Pancreas (tissue), 10 donors: ENCODE results near the gene RARB. TPM values are rescaled to one million over a fixed set of nuclear protein-coding genes. Genes with fewer than 3 reads are reported as not detected.

ENCODE experiments used
- ATAC-seq, 4 donors: fragments of 200-7000 bp; cut with Tn5 transposase; one replicate each; pipeline versions ENCODE4 v1.8.0 to v1.9.1; 2020; ENCODE audit warnings: mild to moderate bottlenecking in 4 of 4, moderate library complexity in 4 of 4
- DNase-seq, 6 donors: peaks; one replicate each; pipeline ENCODE4 v3.0.0-alpha.2; 2020
- FAIRE-seq: peaks from 2 replicates; lab custom pipeline; 2012; peaks lifted over from hg19 to GRCh38; lab: Jason Lieb, UNC
- H3K27ac ChIP-seq, 4 donors: fragments of 200-600 bp; sonication (generic); 1 replicate in 3 of 4; 2 replicates in 1 of 4; pipeline versions ENCODE4 v1.5.0 to v1.8.0; 2020
- H3K27me3 ChIP-seq, 4 donors: fragments of 200-600 bp; one replicate each; pipeline ENCODE4 v1.8.0; 2021
- H3K36me3 ChIP-seq, 3 donors: fragments of 200-600 bp; sonication (generic) in 1 of 3; one replicate each; pipeline versions ENCODE4 v1.5.0 to v1.8.0; 2020 to 2021
- H3K4me1 ChIP-seq, 3 donors: fragments of 200-600 bp; one replicate each; pipeline ENCODE4 v1.8.0; 2021
- H3K4me3 ChIP-seq, 4 donors: fragments of 200-600 bp; sonication (generic) in 2 of 4; one replicate each; pipeline versions ENCODE4 v1.5.0 to v1.8.0; 2020 to 2021
- H3K9me3 ChIP-seq, 4 donors: fragments of 200-600 bp; one replicate each; pipeline ENCODE4 v1.8.0; 2021
- WGBS, 2 donors: extraction: QIAGEN DNeasy Blood & Tissue Kit; methylation state at CpG; one replicate each; pipeline ENCODE4 v1.1.7; 2013; 5-methylcytosine and 5-hydroxymethylcytosine counted together
- intact Hi-C, 3 donors: fragments of 100-400 bp; cut with DNase I; formaldehyde crosslinking; loops; one replicate each; pipeline versions ENCODE4 v1.11.1 to v1.14.2; 2022
- polyA plus RNA-seq, 2 donors: library from polyadenylated mRNA; stranded (reverse); fragments of 200-250 nt; gene quantifications; one replicate each; pipeline ENCODE4 v1.2.3, GENCODE V29; 2013
- total RNA-seq, 6 donors: library from RNA; stranded (reverse); fragmentation: NEBNext Ultra II Directional in 4 of 6; extraction: Animal tissue kit (Norgen Biotek cat#: 25700) in 4 of 6; gene quantifications; one replicate each; pipeline versions ENCODE4 v1.2.1 to v1.2.4, GENCODE V29; 2021 to 2023
- TF ChIP-seq, protein P1 (sequence below), 4 donors: fragments of 200-600 bp; sonication (generic) in 3 of 4; IDR thresholded peaks; one replicate each; pipeline versions ENCODE4 v1.5.0 to v1.8.0; 2021; ENCODE audit warnings: antibody characterized with exemption in 4 of 4
- donor health status: healthy with polysubstance abuse.
- donor health status: DM: no; HTN: no; CAD: no; lungs with moderate emphysema.
- donor health status: DM: no; HTN: no; CAD: no.
- donor health status: control.
- donor health status: control.
- donor health status: Bipolar disorder and iron deficiency.
- donor health status: DM: yes; HTN: yes; CAD: no.
- donor health status: DM: no; HTN: no; CAD: no.
- donor health status: DM: no; HTN: no; CAD: no.
- donor health status: DM: yes; HTN: yes; CAD: no.

Gene RARB
- total and polyA plus RNA-seq, 8 donors: 0.49 to 3.3 (median 0.75) TPM

DNA sequence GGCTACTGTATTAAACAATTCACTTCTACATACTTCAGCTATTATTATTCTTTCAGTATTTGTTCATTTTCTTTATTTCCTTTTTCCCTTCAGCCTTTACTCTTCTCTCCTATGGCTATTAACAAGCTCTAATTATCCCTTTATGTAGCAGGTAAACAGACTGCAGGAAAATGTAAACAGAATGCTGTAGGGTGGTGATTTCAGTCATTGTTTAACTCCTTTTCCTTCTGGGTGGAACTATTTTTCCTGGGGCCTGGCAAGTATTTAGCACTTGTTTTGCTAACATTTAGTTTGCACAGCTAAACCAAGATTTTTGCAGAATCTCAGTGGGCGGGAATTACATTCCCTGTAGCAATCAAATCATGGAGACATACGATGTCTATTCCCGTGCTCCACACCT, 14.4 kb downstream of the RARB start:
- TF ChIP-seq, protein P1, sequence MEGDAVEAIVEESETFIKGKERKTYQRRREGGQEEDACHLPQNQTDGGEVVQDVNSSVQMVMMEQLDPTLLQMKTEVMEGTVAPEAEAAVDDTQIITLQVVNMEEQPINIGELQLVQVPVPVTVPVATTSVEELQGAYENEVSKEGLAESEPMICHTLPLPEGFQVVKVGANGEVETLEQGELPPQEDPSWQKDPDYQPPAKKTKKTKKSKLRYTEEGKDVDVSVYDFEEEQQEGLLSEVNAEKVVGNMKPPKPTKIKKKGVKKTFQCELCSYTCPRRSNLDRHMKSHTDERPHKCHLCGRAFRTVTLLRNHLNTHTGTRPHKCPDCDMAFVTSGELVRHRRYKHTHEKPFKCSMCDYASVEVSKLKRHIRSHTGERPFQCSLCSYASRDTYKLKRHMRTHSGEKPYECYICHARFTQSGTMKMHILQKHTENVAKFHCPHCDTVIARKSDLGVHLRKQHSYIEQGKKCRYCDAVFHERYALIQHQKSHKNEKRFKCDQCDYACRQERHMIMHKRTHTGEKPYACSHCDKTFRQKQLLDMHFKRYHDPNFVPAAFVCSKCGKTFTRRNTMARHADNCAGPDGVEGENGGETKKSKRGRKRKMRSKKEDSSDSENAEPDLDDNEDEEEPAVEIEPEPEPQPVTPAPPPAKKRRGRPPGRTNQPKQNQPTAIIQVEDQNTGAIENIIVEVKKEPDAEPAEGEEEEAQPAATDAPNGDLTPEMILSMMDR (IDR thresholded peaks at IDR 0.05): no peak
- Histone ChIP-seq H3K27me3 (no peaks in the 10 kb centered on the region), H3K4me3 (no peak overlapping the region), H3K4me1 (no peaks in the 10 kb centered on the region), H3K36me3 (no peaks in the 10 kb centered on the region), H3K27ac (no peak overlapping the region), H3K9me3 (no peaks in the 10 kb centered on the region)
- no peak for DNase-seq
- intact Hi-C loops: no loop called here
- ATAC-seq: no peak
- no peak for FAIRE-seq
- WGBS, 2 donors: 75 to 84% methylated on average over 3 of the region's 3 CpGs

DNA sequence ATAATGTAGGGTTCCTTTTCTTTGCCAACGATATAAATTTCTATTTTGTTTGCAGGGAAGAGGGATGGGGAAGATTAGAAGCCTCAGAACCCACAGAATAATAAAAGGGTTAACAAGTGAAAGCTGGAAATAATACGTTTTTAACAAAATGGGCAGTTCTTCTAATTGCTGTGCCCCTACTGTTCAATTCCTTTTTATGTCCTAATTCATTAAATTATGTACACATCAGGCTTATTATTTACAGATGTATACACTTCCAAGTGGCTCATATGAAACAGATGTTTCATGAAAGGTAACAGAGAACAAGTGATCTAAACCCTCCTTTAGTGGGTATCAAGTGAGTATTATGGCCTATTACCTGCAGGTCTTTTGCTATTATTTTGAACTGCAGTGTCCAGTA, 16.2 kb downstream of the RARB start:
- FAIRE-seq (no peak), ATAC-seq (no peak), DNase-seq (no peak)
- no peak overlapping the region for H3K4me3 ChIP-seq
- WGBS, 2 donors: 41 to 68% methylated on average over 2 of the region's 2 CpGs
- TF ChIP-seq, protein P1 (IDR thresholded peaks at IDR 0.05): no peak
- H3K4me1 ChIP-seq: no peaks in the 10 kb centered on the region
- no peaks in the 10 kb centered on the region for H3K36me3 ChIP-seq
- intact Hi-C loops: no loop called here
- H3K27me3 ChIP-seq: no peaks in the 10 kb centered on the region
- H3K27ac ChIP-seq: no peak overlapping the region
- H3K9me3 ChIP-seq: no peaks in the 10 kb centered on the region

DNA sequence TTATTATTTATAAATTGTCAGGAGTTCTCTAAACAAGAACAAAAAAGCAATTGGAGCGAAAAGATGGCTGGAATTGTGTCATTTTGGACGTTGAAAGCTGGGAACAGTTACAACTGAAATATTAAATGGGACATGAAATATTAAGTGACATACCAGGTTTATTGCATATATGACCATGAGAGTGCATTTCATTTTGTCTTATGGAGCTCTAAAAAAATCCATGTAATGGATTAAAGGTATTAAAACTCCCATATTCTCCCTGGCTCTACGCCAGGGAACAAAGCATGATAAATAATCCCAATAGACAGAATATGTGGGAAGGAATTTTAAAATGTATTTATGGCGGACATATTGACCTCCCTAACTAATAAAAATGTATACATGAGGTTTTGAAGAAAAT, 17.7 kb downstream of the RARB start:
- H3K9me3 ChIP-seq: no peaks in the 10 kb centered on the region
- no peak for FAIRE-seq

DNA sequence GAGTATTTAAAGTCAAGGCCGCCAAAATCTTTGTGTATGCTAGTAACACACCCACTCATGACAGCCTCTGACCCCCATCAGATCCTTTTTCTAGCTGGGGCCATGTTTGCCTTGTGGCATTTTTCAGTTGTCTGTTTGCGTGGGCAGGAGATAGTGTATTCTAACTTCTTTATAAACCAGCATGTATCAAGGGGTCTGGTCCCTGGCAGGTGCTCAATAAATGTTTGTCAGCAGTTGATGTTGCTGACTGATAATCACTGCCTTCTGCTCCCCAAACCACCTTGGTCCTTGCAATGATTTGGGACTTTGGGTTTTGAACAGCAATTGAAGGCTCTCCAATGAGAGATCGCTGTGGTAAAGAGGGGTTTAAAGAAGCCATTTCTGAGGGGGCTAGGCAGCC, 19.2 kb downstream of the RARB start:
- ATAC-seq (no peak), FAIRE-seq (no peak), DNase-seq (no peak)
- intact Hi-C loops: no loop called here
- H3K4me1 ChIP-seq: no peaks in the 10 kb centered on the region
- TF ChIP-seq, protein P1 (IDR thresholded peaks at IDR 0.05): no peak
- no peaks in the 10 kb centered on the region for H3K27me3 ChIP-seq
- H3K27ac ChIP-seq: no peak overlapping the region
- no peaks in the 10 kb centered on the region for H3K36me3 ChIP-seq
- 74 to 88% methylated on average over 3 of the region's 3 CpGs for WGBS, 2 donors
- no peak overlapping the region for H3K4me3 ChIP-seq
- H3K9me3 ChIP-seq: no peaks in the 10 kb centered on the region

More for the DNA sequence above, 17.7 kb downstream of the RARB start:
- Histone ChIP-seq H3K4me3 (no peak overlapping the region), H3K27ac (no peak overlapping the region), H3K4me1 (no peaks in the 10 kb centered on the region), H3K36me3 (no peaks in the 10 kb centered on the region), H3K27me3 (no peaks in the 10 kb centered on the region)
- intact Hi-C loops: no loop called here
- DNase-seq: no peak
- WGBS, 2 donors: 64 to 78% methylated on average over 4 of the region's 4 CpGs
- TF ChIP-seq, protein P1 (IDR thresholded peaks at IDR 0.05): no peak
- ATAC-seq: no peak

DNA sequence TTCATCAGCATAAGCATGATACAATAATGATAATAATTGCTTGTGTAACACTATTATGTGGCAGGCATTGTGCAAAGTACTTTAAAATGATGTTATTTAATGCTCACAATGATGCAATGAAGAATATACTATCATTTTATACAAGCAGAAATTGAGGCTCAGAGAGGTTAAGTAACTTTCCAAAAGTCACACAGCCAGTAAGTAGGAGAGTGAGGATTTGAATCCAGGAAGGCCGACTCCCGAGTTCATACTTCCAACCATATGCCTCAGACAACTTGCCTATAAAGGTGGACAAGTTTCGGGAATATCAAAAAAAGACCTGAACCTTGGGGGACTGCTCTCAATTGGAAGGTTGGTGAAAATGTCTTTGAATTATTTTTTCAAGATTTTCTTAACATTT, 19.9 kb downstream of the RARB start:
- Histone ChIP-seq H3K4me1 (no peaks in the 10 kb centered on the region), H3K36me3 (no peaks in the 10 kb centered on the region), H3K27ac (no peak overlapping the region), H3K9me3 (no peaks in the 10 kb centered on the region), H3K4me3 (no peak overlapping the region), H3K27me3 (no peaks in the 10 kb centered on the region)
- FAIRE-seq (no peak), ATAC-seq (no peak), DNase-seq (no peak)
- intact Hi-C loops: no loop called here
- 85 to 90% methylated on average over 3 of the region's 3 CpGs for WGBS, 2 donors
- TF ChIP-seq, protein P1 (IDR thresholded peaks at IDR 0.05): no peak
